Progenitor cell of endocrine pancreas (in vitro differentiated cells): ENCODE results near the gene POU6F2. TPM values are rescaled to one million over a fixed set of nuclear protein-coding genes. Genes with fewer than 3 reads are reported as not detected.

Experiments used
- DNase-seq: peaks from one replicate; pipeline ENCODE4 v3.0.0; 2021; ENCODE audit warnings: low spot score; ENCODE audit not compliant: unreplicated experiment
- H3K27ac Mint-ChIP-seq: 2 replicates; pipeline ENCODE4 v1.8.0; 2021; ENCODE audit warnings: mild to moderate bottlenecking, moderate library complexity, mixed read lengths
- H3K27me3 Mint-ChIP-seq: 2 replicates; pipeline ENCODE4 v1.8.0; 2021; ENCODE audit warnings: mixed read lengths
- H3K36me3 Mint-ChIP-seq: 2 replicates; pipeline ENCODE4 v1.8.0; 2022; ENCODE audit warnings: mixed read lengths; ENCODE audit not compliant: insufficient read depth
- H3K4me1 Mint-ChIP-seq: 2 replicates; pipeline ENCODE4 v1.8.0; 2021; ENCODE audit warnings: low read depth, mixed read lengths
- H3K4me3 Mint-ChIP-seq: 2 replicates; pipeline ENCODE4 v1.8.0; 2021; ENCODE audit warnings: low read depth, mild to moderate bottlenecking, moderate library complexity, mixed read lengths
- H3K9me3 Mint-ChIP-seq: 2 replicates; pipeline ENCODE4 v1.8.0; 2021; ENCODE audit warnings: low read depth, mixed read lengths
- total RNA-seq: library from RNA; stranded (reverse); gene quantifications from 2 replicates; pipeline ENCODE4 v1.2.1, GENCODE V29; 2021
- TF ChIP-seq, protein P1 (sequence below): fragments of 200-600 bp; sonication (generic); IDR thresholded peaks from one replicate; pipeline ENCODE4 v1.5.0; 2021; ENCODE audit warnings: antibody characterized with exemption, mild to moderate bottlenecking; ENCODE audit not compliant: unreplicated experiment

POU6F2 gene
- total RNA-seq, 1 donor from 2014 or later, result 5.6 TPM

DNA sequence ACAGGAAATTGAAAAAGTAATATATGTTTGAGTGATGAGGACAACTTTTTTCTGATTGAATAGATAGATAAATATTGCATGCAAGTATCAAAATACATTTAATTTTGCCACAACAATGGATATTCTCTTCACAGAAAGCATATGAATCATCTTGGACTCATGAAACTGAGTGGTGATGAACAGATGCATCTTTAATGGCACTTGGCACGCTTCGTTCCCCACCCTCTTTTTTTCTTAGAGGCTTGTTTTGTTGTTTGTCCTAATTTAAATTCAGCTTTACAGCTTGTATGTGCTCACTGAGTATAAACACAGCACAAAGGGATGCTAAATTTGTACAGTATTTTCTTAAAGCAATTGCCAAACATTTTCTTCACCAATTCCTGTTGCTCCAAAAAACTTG lies 443.5 kb downstream of the POU6F2 start:
- H3K4me1 Mint-ChIP-seq, result no peaks in the 10 kb centered on the region
- H3K4me3 Mint-ChIP-seq, result no peak overlapping the region
- H3K27ac Mint-ChIP-seq, result no peak overlapping the region
- no peaks in the 10 kb centered on the region for H3K36me3 Mint-ChIP-seq
- DNase-seq, result no peak
- TF ChIP-seq, protein P1, sequence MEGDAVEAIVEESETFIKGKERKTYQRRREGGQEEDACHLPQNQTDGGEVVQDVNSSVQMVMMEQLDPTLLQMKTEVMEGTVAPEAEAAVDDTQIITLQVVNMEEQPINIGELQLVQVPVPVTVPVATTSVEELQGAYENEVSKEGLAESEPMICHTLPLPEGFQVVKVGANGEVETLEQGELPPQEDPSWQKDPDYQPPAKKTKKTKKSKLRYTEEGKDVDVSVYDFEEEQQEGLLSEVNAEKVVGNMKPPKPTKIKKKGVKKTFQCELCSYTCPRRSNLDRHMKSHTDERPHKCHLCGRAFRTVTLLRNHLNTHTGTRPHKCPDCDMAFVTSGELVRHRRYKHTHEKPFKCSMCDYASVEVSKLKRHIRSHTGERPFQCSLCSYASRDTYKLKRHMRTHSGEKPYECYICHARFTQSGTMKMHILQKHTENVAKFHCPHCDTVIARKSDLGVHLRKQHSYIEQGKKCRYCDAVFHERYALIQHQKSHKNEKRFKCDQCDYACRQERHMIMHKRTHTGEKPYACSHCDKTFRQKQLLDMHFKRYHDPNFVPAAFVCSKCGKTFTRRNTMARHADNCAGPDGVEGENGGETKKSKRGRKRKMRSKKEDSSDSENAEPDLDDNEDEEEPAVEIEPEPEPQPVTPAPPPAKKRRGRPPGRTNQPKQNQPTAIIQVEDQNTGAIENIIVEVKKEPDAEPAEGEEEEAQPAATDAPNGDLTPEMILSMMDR, result no peak
- H3K27me3 Mint-ChIP-seq, result peaks cover 1% of the 10 kb centered on the region
- no peaks in the 10 kb centered on the region for H3K9me3 Mint-ChIP-seq

DNA sequence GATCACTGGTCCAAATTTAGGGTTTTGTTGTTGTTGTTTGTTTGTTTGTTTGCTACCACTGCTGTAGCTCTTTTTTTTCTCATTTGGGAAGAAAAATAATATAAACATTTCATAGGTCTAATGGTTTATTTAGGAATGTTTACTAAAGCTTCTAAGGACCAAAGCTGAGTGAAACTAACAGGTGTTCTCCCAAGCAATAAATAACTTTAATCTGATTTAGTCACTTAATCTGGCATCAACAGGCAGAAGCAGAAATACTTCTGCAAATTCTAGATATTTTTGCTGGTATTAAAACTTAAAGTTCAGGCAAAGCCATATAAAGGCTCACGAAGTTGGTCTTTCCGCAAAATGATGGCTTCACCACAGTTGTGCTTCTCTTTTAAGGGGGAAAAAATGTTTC lies 444.0 kb downstream of the POU6F2 start:
- Mint-ChIP-seq H3K27ac (no peak overlapping the region), H3K4me1 (no peaks in the 10 kb centered on the region), H3K4me3 (no peak overlapping the region), H3K9me3 (no peaks in the 10 kb centered on the region), H3K27me3 (no peaks in the 10 kb centered on the region), H3K36me3 (no peaks in the 10 kb centered on the region)
- TF ChIP-seq, protein P1, result no peak
- no peak for DNase-seq

DNA sequence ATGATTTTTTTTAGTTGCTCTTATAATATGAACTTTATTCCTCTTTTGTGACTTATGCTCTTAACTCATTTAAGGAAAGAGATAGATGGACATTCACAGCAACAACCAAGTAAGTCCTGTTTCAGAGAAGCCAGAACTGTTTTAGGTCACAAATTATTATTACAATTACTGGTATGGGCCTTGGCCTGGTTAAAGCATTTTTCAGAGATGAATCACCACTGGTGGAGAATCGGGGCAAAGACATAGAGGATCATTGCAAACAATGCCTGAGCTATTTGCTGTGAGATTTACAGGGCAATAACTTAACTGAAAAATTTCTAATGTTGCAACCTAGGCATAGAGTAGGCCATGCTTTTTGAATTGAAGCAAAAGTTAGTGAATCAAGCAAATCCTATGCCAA lies 450.5 kb downstream of the POU6F2 start:
- DNase-seq, result no peak
- no peaks in the 10 kb centered on the region for H3K4me1 Mint-ChIP-seq
- no peaks in the 10 kb centered on the region for H3K9me3 Mint-ChIP-seq
- H3K27ac Mint-ChIP-seq, result no peak overlapping the region
- no peaks in the 10 kb centered on the region for H3K36me3 Mint-ChIP-seq
- TF ChIP-seq, protein P1, result no peak
- H3K4me3 Mint-ChIP-seq, result no peak overlapping the region
- H3K27me3 Mint-ChIP-seq, result no peaks in the 10 kb centered on the region

DNA sequence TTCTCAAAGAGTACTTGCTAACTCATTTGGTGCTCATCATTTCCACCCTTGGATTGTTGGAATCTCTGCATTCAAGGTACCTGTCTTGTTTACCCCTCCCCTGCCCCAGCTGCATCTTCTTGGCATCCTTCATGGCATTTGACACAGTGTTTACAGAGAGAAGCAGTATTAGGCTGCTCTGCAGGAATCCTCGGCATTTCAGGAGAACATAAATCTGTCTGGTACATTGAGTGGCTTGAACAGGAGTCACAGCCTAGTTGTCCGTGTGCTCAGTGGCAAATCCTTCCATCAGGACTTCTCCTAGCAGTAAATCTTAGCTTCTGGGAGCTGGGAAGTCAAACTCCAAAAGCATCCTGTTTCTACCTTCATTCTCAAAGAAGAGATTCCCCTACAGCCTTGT lies 451.7 kb downstream of the POU6F2 start:
- H3K4me3 Mint-ChIP-seq, result no peak overlapping the region
- DNase-seq, result no peak
- no peaks in the 10 kb centered on the region for H3K36me3 Mint-ChIP-seq
- no peak overlapping the region for H3K27ac Mint-ChIP-seq
- no peaks in the 10 kb centered on the region for H3K4me1 Mint-ChIP-seq
- TF ChIP-seq, protein P1, result no peak
- no peaks in the 10 kb centered on the region for H3K27me3 Mint-ChIP-seq
- no peaks in the 10 kb centered on the region for H3K9me3 Mint-ChIP-seq

DNA sequence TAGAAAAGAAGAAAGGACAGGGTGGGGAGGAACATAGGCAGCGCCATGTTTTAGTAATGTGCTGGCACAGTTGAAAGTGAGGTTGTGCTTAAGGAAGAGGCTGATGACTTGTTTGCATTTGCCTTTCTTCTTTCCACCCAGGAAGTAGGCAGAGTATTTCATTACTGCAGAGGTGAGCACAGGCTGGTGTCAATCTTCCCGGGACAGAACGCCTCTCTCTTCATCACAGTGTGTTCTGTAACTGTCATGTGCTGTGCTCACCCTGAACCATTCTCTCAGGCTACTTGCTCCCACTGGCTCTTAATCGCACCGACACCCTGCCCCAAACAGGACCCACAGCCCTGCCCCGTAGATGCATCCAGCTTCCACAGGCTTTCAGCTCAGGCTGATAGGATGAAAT lies 452.7 kb downstream of the POU6F2 start:
- no peak overlapping the region for H3K27ac Mint-ChIP-seq

More for the DNA sequence above, 452.7 kb downstream of the POU6F2 start:
- no peak for DNase-seq
- no peaks in the 10 kb centered on the region for H3K4me1 Mint-ChIP-seq
- TF ChIP-seq, protein P1, result no peak
- no peaks in the 10 kb centered on the region for H3K27me3 Mint-ChIP-seq
- H3K36me3 Mint-ChIP-seq, result no peaks in the 10 kb centered on the region
- H3K9me3 Mint-ChIP-seq, result peaks cover 2% of the 10 kb centered on the region
- no peak overlapping the region for H3K4me3 Mint-ChIP-seq
